ENCODE measurements around the gene SCP2.

The SCP2 gene

DNA sequence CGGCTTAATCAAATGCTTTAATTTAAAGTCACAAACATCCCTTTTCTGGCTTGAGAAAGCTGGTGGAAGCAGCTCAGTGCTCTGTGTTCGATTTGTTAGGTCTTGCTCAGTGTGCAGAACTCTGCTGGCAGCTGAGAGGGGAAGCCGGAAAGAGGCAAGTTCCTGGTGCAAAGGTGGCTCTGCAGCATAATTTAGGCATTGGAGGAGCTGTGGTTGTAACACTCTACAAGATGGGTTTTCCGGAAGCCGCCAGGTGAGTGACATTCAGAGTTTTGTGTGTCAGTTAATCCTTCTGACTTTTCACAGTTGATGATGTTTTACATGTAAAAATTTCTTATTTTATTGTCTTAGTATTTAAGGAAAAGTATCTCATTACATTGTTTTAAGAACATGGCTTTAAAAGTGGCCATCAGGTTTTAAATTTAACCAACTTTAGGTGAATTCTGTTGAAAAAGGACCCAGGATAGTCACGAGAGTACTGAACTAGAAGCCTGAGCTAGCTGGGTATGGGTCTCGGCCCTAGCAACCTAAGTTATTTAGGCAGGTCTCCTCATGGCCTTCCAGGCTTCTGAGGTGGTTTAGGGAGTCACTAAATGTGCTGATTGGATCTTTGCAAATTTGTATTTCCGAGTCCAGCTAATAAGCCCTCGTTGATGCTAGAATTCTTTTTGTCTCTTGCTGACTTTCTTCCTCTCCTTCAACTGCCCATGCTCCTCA is 87.9 kb downstream of the SCP2 start:
- H3K36me3 ChIP-seq (ENCODE audit: control insufficient read depth in 2 of 2, insufficient read depth in 1 of 2, low read length in 2 of 2): peaks cover 2 to 4% of the 10 kb centered on the region in 2 experiments; a peak in 2 of 3 replicates
- POLR2A ChIA-PET: interaction anchor here (0.5 to 1.0 kb wide), 2 partner anchors 13 to 130 kb away, joined by 3 to 4 read pairs; no protein-coding TSS in a partner anchor
- H3K4me1 ChIP-seq (ENCODE audit: control insufficient read depth, insufficient read depth, low read length): no peaks in the 10 kb centered on the region
- H3K4me3 ChIP-seq (ENCODE audit: low read depth, low read length): peak overlapping the region; percentile 52
- no peak overlapping the region; the same call in 1 of the 2 replicates for H3K27ac ChIP-seq (ENCODE audit: extremely low read depth, low read depth, low read length)
- H3K9me3 ChIP-seq (ENCODE audit: control insufficient read depth, insufficient read depth, low read depth, low read length): no peaks in the 10 kb centered on the region
- CTCF ChIA-PET: interaction anchor here (1.0 to 1.5 kb wide), 3 partner anchors 120 to 166 kb away, joined by 3 to 4 read pairs (median 3); no protein-coding TSS in a partner anchor
- TF ChIP-seq ZFP3 (tag by site-specific recombination; IDR thresholded peaks at IDR 0.05; ENCODE audit: low read depth): no peak
- TF ChIP-seq ZSCAN23 (tag by site-specific recombination; IDR thresholded peaks at IDR 0.05): no peak
- no peak; the same call in 1 of the 2 replicates for TF ChIP-seq ZNF660 (tag by site-specific recombination; IDR thresholded peaks at IDR 0.05)
- TF ChIP-seq, protein P1, sequence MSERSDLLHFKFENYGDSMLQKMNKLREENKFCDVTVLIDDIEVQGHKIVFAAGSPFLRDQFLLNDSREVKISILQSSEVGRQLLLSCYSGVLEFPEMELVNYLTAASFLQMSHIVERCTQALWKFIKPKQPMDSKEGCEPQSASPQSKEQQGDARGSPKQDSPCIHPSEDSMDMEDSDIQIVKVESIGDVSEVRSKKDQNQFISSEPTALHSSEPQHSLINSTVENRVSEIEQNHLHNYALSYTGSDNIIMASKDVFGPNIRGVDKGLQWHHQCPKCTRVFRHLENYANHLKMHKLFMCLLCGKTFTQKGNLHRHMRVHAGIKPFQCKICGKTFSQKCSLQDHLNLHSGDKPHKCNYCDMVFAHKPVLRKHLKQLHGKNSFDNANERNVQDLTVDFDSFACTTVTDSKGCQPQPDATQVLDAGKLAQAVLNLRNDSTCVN (tag by site-specific recombination; optimal IDR thresholded peaks at IDR 0.05): no peak
- peak; percentile 56; the same call in 1 of the 2 replicates for TF ChIP-seq ZXDB (tag by site-specific recombination; IDR thresholded peaks at IDR 0.05)
- peak; percentile 51; the same call in 1 of the 2 replicates for TF ChIP-seq SP7 (tag by site-specific recombination; IDR thresholded peaks at IDR 0.05)
- 0 out of 2 replicates have a peak, but pooled peaks have one; percentile 28 for TF ChIP-seq ZNF629 (tag by site-specific recombination; IDR thresholded peaks at IDR 0.05)
- TF ChIP-seq, protein P2, sequence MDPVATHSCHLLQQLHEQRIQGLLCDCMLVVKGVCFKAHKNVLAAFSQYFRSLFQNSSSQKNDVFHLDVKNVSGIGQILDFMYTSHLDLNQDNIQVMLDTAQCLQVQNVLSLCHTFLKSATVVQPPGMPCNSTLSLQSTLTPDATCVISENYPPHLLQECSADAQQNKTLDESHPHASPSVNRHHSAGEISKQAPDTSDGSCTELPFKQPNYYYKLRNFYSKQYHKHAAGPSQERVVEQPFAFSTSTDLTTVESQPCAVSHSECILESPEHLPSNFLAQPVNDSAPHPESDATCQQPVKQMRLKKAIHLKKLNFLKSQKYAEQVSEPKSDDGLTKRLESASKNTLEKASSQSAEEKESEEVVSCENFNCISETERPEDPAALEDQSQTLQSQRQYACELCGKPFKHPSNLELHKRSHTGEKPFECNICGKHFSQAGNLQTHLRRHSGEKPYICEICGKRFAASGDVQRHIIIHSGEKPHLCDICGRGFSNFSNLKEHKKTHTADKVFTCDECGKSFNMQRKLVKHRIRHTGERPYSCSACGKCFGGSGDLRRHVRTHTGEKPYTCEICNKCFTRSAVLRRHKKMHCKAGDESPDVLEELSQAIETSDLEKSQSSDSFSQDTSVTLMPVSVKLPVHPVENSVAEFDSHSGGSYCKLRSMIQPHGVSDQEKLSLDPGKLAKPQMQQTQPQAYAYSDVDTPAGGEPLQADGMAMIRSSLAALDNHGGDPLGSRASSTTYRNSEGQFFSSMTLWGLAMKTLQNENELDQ (tag by site-specific recombination; IDR thresholded peaks at IDR 0.05; ENCODE audit: low read depth): no peak
- TF ChIP-seq, protein P3, sequence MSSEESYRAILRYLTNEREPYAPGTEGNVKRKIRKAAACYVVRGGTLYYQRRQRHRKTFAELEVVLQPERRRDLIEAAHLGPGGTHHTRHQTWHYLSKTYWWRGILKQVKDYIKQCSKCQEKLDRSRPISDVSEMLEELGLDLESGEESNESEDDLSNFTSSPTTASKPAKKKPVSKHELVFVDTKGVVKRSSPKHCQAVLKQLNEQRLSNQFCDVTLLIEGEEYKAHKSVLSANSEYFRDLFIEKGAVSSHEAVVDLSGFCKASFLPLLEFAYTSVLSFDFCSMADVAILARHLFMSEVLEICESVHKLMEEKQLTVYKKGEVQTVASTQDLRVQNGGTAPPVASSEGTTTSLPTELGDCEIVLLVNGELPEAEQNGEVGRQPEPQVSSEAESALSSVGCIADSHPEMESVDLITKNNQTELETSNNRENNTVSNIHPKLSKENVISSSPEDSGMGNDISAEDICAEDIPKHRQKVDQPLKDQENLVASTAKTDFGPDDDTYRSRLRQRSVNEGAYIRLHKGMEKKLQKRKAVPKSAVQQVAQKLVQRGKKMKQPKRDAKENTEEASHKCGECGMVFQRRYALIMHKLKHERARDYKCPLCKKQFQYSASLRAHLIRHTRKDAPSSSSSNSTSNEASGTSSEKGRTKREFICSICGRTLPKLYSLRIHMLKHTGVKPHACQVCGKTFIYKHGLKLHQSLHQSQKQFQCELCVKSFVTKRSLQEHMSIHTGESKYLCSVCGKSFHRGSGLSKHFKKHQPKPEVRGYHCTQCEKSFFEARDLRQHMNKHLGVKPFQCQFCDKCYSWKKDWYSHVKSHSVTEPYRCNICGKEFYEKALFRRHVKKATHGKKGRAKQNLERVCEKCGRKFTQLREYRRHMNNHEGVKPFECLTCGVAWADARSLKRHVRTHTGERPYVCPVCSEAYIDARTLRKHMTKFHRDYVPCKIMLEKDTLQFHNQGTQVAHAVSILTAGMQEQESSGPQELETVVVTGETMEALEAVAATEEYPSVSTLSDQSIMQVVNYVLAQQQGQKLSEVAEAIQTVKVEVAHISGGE (tag by site-specific recombination; conservative IDR thresholded peaks at IDR 0.05; ENCODE audit: low read depth): peak; percentile 93
- no peak for TF ChIP-seq ZNF211 (tag by site-specific recombination; IDR thresholded peaks at IDR 0.05; ENCODE audit: low read depth)
- TF ChIP-seq PRDM1 (tag by site-specific recombination; IDR thresholded peaks at IDR 0.05): peak; percentile 4; the same call in 1 of the 2 replicates
- TF ChIP-seq, protein P4, sequence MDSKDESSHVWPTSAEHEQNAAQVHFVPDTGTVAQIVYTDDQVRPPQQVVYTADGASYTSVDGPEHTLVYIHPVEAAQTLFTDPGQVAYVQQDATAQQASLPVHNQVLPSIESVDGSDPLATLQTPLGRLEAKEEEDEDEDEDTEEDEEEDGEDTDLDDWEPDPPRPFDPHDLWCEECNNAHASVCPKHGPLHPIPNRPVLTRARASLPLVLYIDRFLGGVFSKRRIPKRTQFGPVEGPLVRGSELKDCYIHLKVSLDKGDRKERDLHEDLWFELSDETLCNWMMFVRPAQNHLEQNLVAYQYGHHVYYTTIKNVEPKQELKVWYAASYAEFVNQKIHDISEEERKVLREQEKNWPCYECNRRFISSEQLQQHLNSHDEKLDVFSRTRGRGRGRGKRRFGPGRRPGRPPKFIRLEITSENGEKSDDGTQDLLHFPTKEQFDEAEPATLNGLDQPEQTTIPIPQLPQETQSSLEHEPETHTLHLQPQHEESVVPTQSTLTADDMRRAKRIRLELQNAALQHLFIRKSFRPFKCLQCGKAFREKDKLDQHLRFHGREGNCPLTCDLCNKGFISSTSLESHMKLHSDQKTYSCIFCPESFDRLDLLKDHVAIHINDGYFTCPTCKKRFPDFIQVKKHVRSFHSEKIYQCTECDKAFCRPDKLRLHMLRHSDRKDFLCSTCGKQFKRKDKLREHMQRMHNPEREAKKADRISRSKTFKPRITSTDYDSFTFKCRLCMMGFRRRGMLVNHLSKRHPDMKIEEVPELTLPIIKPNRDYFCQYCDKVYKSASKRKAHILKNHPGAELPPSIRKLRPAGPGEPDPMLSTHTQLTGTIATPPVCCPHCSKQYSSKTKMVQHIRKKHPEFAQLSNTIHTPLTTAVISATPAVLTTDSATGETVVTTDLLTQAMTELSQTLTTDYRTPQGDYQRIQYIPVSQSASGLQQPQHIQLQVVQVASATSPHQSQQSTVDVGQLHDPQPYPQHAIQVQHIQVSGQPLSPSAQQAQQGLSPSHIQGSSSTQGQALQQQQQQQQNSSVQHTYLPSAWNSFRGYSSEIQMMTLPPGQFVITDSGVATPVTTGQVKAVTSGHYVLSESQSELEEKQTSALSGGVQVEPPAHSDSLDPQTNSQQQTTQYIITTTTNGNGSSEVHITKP (tag by site-specific recombination; IDR thresholded peaks at IDR 0.05): peak; percentile 50
- TF ChIP-seq TRIM28 (IDR thresholded peaks at IDR 0.05; ENCODE audit: borderline replicate concordance, low read length): no peak
- TF ChIP-seq, protein P5, sequence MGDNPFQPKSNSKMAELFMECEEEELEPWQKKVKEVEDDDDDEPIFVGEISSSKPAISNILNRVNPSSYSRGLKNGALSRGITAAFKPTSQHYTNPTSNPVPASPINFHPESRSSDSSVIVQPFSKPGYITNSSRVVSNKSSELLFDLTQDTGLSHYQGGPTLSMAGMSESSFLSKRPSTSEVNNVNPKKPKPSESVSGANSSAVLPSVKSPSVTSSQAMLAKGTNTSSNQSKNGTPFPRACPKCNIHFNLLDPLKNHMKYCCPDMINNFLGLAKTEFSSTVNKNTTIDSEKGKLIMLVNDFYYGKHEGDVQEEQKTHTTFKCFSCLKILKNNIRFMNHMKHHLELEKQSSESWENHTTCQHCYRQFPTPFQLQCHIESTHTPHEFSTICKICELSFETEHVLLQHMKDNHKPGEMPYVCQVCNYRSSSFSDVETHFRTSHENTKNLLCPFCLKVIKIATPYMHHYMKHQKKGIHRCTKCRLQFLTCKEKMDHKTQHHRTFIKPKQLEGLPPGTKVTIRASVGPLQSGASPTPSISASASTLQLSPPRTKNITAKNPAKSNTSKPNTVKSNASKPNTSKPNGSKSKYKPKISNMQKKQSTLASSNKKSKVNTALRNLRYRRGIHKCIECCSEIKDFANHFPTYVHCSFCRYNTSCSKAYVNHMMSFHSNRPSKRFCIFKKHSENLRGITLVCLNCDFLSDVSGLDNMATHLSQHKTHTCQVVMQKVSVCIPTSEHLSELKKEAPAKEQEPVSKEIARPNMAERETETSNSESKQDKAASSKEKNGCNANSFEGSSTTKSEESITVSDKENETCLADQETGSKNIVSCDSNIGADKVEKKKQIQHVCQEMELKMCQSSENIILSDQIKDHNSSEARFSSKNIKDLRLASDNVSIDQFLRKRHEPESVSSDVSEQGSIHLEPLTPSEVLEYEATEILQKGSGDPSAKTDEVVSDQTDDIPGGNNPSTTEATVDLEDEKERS (tag by site-specific recombination; IDR thresholded peaks at IDR 0.05): no peak
- TF ChIP-seq ZNF473 (tag by site-specific recombination; IDR thresholded peaks at IDR 0.05): no peak
- no peak for TF ChIP-seq ZNF138 (tag by site-specific recombination; IDR thresholded peaks at IDR 0.05; ENCODE audit: borderline replicate concordance)
- TF ChIP-seq KLF7 (tag by site-specific recombination; IDR thresholded peaks at IDR 0.05; ENCODE audit: borderline replicate concordance): no peak
- TF ChIP-seq YY2 (tag by site-specific recombination; IDR thresholded peaks at IDR 0.05): no peak
- TF ChIP-seq ZBTB21 (tag by site-specific recombination; IDR thresholded peaks at IDR 0.05): no peak
- TF ChIP-seq ZNF155 (tag by site-specific recombination; IDR thresholded peaks at IDR 0.05): no peak
- TF ChIP-seq ZNF146 (tag by site-specific recombination; IDR thresholded peaks at IDR 0.05): no peak
- TF ChIP-seq SP2 (tag by site-specific recombination; IDR thresholded peaks at IDR 0.05): peak; percentile 38; the same call in 1 of the 2 replicates
- TF ChIP-seq ZNF24 (tag by site-specific recombination; IDR thresholded peaks at IDR 0.05): no peak
- no peak for TF ChIP-seq ZBTB7A (tag by site-specific recombination; IDR thresholded peaks at IDR 0.05; ENCODE audit: low read depth)
